Uterus (tissue), 4 donors: ENCODE results near the gene STAB1. TPM values are rescaled to one million over a fixed set of nuclear protein-coding genes. Genes with fewer than 3 reads are reported as not detected.

Experiments used
- DNase-seq, 2 donors: peaks; one replicate each; pipeline ENCODE4 v3.0.0-alpha.2; 2019 to 2020
- H3K27ac ChIP-seq, 2 donors: fragments of 200-600 bp; sonication (generic); 1 replicate in 1 of 2; 2 replicates in 1 of 2; pipeline ENCODE4 v1.5.1; 2016 to 2018
- H3K27me3 ChIP-seq, 2 donors: fragments of 200-600 bp; sonication (generic); one replicate each; pipeline ENCODE4 v1.5.1; 2018 to 2019; ENCODE audit warnings: control low read depth in 1 of 2
- H3K36me3 ChIP-seq, 2 donors: fragments of 200-600 bp; sonication (generic); one replicate each; pipeline ENCODE4 v1.5.1; 2019; ENCODE audit warnings: control low read depth in 1 of 2
- H3K4me1 ChIP-seq, 2 donors: fragments of 200-600 bp; sonication (generic); one replicate each; pipeline ENCODE4 v1.5.1; 2018 to 2019; ENCODE audit warnings: control low read depth in 1 of 2
- H3K4me3 ChIP-seq, 2 donors: fragments of 200-600 bp; sonication (generic); 1 replicate in 1 of 2; 2 replicates in 1 of 2; pipeline ENCODE4 v1.5.1; 2018 to 2019; ENCODE audit warnings: mild to moderate bottlenecking in 1 of 2
- H3K9me3 ChIP-seq, 2 donors: fragments of 200-600 bp; sonication (generic); one replicate each; pipeline ENCODE4 v1.5.1; 2019; ENCODE audit warnings: control low read depth in 1 of 2
- CTCF ChIP-seq, 4 experiments: fragments of 200-600 bp in 2 of 4; fragments of 450-650 bp in 2 of 4; sonication (generic) in 2 of 4; IDR thresholded peaks; one replicate each; pipeline ENCODE4 v1.5.1; 2016 to 2019; ENCODE audit warnings: antibody characterized with exemption in 4 of 4, mild to moderate bottlenecking in 2 of 4, moderate library complexity in 1 of 4
- POLR2A ChIP-seq, 2 donors: fragments of 450-650 bp; IDR thresholded peaks; one replicate each; pipeline ENCODE4 v1.6.1; 2016; ENCODE audit warnings: antibody characterized with exemption in 2 of 2, mild to moderate bottlenecking in 1 of 2, moderate library complexity in 1 of 2
- intact Hi-C: fragments of 100-400 bp; cut with DNase I; formaldehyde crosslinking; loops from one replicate; pipeline ENCODE4 v1.15.1; 2023; ENCODE audit warnings: low total_unique reads
- total RNA-seq, 4 donors: library from RNA; depleted of rRNA in 3 of 4; stranded (reverse); fragments of >200 nt in 3 of 4; gene quantifications; one replicate each; pipeline versions ENCODE4 v1.1.0 to v1.2.4, GENCODE V29; 2014 to 2023
- donor health status: DM: yes; HTN: yes; CAD: no.

Gene STAB1
- total RNA-seq, 4 donors from 2014 or later: 55.3 to 216 (median 78.2) TPM

DNA sequence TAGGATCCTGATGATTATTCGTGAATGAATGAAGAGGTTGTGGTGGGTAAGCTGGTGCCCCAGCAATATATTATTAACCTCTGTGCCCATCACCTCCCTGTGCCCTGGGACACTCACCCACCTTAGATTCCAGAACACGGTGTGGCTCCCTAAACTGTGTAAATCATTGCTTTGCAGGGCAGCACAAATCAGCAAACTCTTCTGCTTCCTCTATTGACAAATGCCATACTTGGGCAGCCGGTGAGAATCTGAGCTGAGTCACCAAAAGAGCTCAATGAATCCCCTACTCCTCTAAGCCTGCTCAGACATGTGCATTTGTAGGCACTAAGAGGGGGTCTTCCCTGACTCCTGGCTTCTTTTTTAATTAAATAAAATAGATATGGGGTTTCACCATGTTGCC is 57.0 kb downstream of the STAB1 start:
- Histone ChIP-seq H3K4me3 (no peak overlapping the region), H3K36me3 (no peaks in the 10 kb centered on the region), H3K27ac (no peak overlapping the region), H3K27me3 (no peaks in the 10 kb centered on the region), H3K9me3 (no peaks in the 10 kb centered on the region), H3K4me1 (no peaks in the 10 kb centered on the region)
- intact Hi-C loops: no loop called here
- no peak for DNase-seq
- TF ChIP-seq CTCF (IDR thresholded peaks at IDR 0.05): no peak

- H3K27ac ChIP-seq: no peak overlapping the region
- no peak for DNase-seq
- no peaks in the 10 kb centered on the region for H3K27me3 ChIP-seq
- H3K36me3 ChIP-seq: no peaks in the 10 kb centered on the region
- no peak overlapping the region for H3K4me3 ChIP-seq
- TF ChIP-seq CTCF (IDR thresholded peaks at IDR 0.05): no peak
- TF ChIP-seq POLR2A (IDR thresholded peaks at IDR 0.05): no peak
- intact Hi-C loops: no loop called here
- no peaks in the 10 kb centered on the region for H3K9me3 ChIP-seq
- H3K4me1 ChIP-seq: no peaks in the 10 kb centered on the region
These were observed 59.1 kb downstream of the STAB1 start for GRCh38 chr3:52554026-52554755.

GRCh38 chr3:52555056-52555455 is 59.9 kb downstream of the STAB1 start:
- H3K4me3 ChIP-seq: no peak overlapping the region
- no peak overlapping the region for H3K27ac ChIP-seq
- no peaks in the 10 kb centered on the region for H3K27me3 ChIP-seq
- no peak for DNase-seq
- H3K36me3 ChIP-seq: no peaks in the 10 kb centered on the region
- no peaks in the 10 kb centered on the region for H3K9me3 ChIP-seq
- TF ChIP-seq CTCF (IDR thresholded peaks at IDR 0.05) (no peak), POLR2A (IDR thresholded peaks at IDR 0.05) (no peak)
- no peaks in the 10 kb centered on the region for H3K4me1 ChIP-seq
- intact Hi-C loops: no loop called here

DNA sequence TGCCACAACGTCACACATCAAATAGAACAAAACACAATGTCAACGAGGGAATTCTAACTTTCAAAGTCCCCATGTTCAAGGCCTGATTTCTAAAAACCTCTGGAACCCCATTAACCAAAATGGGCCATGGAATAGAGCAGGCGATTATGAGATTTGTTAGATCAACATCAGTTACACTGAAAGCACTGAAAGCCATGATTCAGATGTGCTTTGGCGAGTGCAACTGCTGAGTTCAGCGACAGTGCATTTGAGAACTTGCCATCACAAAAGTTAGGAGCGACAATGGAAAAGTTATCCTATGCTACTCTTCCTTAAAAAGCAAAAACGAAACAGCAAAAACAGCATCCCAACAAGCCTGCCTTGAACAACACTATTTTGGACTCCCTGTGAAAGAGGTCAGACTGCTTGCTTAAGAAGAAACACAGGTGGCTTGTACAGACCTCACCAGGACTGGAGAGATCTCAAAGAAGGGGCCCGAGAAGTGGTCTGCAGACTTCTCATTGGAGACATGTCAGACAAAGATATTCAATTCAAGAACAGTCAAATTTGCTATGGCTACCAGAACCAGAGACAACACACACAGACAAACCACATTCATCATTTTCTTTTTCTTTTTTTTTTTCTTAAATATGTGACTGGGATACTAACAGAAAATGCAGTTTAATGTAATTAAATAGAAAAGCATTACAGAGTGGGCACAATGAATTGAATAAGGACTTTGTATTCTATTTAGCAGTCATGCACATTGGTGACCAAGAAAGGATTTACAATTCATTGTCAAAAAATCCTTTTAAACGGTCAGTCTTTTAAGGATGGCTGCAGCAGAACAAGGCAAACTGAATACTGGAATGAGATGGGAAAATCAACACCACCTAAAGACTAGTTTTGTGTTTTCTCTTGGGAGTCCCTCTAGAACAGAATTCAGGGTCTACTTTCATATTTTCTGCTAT is 62.1 kb downstream of the STAB1 start:
- Histone ChIP-seq H3K36me3 (no peaks in the 10 kb centered on the region), H3K27me3 (no peaks in the 10 kb centered on the region), H3K9me3 (no peaks in the 10 kb centered on the region), H3K27ac (no peak overlapping the region), H3K4me3 (no peak overlapping the region), H3K4me1 (no peaks in the 10 kb centered on the region)
- intact Hi-C loops: no loop called here
- DNase-seq: no peak
- TF ChIP-seq CTCF (IDR thresholded peaks at IDR 0.05) (no peak), POLR2A (IDR thresholded peaks at IDR 0.05) (no peak)

DNA sequence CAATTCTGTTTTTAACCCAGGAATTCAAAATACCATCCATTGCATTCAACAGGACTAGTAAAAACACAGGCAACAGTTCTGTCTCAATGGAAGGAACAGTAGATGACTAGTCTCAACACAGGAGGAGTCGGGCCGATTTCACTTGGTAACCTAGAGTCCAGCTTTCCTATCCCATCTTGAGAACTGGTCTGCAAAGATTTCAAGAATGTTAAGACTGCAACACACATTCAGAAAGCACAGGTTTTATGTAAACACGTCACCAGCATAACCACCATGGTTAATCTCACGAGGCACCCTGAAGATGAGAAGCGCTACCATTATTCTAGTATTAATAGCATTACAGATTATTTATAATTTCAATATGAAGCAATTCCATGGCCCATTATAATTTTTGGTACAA is 63.3 kb downstream of the STAB1 start:
- TF ChIP-seq POLR2A (IDR thresholded peaks at IDR 0.05) (no peak), CTCF (IDR thresholded peaks at IDR 0.05) (no peak)
- H3K9me3 ChIP-seq: no peaks in the 10 kb centered on the region
- H3K36me3 ChIP-seq: no peaks in the 10 kb centered on the region
- no peaks in the 10 kb centered on the region for H3K27me3 ChIP-seq
- H3K4me3 ChIP-seq: no peak overlapping the region
- no peaks in the 10 kb centered on the region for H3K4me1 ChIP-seq
- DNase-seq: no peak
- intact Hi-C loops: no loop called here
- H3K27ac ChIP-seq: no peak overlapping the region
